ENCODE data around the gene E4F1. TPM values are rescaled to one million over a fixed set of nuclear protein-coding genes. Genes with fewer than 3 reads are reported as not detected.
A peak's percentile ranks its signal among the peaks of the same experiment; 100 is the strongest.

The E4F1 gene
- total and polyA plus RNA-seq, 2 donors from 2014 or later = 13.6 to 26.0 TPM

DNA sequence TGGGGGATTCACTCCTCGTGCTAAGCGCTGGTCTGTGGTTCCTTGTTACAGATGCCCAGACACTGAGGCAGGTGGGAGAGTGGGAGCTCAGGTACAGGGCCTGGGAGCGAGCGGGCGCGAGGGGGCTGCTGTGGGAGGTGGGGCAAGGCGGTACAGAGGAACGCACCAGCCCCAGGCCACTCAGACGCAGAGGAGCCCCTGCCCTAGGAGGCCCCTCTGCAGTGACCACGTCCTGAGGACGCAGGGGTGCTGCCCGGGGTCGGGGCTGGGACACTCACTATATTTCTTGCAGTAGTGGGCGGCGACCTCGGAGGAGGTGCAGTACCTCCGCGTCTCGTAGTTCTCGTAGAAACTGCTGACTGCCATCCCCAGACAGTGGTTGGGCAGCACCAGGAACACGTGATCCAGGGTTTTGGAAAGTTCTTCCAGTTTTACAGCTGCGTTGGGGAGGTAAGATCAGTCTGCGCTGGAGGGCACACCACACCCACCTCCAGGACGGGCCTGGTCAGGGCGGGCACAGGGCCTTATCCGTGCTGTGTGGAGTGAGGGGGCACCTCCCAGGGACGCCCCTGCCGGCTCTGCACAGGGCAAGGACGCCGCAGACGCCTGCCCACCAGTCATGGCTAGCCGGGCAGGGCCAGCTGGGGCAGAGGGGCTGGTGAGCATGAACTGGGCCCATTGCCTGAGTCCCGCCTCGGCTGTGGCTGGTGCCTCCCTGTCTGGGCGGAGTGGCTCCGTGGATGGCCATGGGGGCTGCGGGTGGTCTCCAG is 60.8 kb downstream of the E4F1 start:
- H3K27ac ChIP-seq (ENCODE audit: low read depth in 2 of 2, low read length in 2 of 2) = no peak overlapping the region
- H3K36me3 ChIP-seq (ENCODE audit: control insufficient read depth in 2 of 3, insufficient read depth in 3 of 3, low read length in 3 of 3) = no peaks in the 10 kb centered on the region
- FAIRE-seq (no peak), DNase-seq (no peak)
- no peaks in the 10 kb centered on the region for H3K4me1 ChIP-seq (ENCODE audit: control insufficient read depth in 2 of 3, insufficient read depth in 2 of 3, low read depth in 1 of 3, low read length in 3 of 3)
- intact Hi-C loops (cut with DNase I) = no loop called here
- no peaks in the 10 kb centered on the region for H3K9me3 ChIP-seq (ENCODE audit: control insufficient read depth in 2 of 3, insufficient read depth in 1 of 3, low read length in 3 of 3)
- TF ChIP-seq CTCF (IDR thresholded peaks at IDR 0.05; ENCODE audit: borderline replicate concordance, extremely low read depth, insufficient read depth) = no peak
- H3K9ac ChIP-seq (ENCODE audit: low read length in 3 of 3) = no peak overlapping the region
- H3K27me3 ChIP-seq (ENCODE audit: control insufficient read depth, insufficient read depth, low read length) = no peaks in the 10 kb centered on the region
- H3K4me3 ChIP-seq (ENCODE audit: low read length in 3 of 3) = no peak overlapping the region

- FAIRE-seq (no peak), DNase-seq (peak in 1 of 5 donors; percentile 66)
- no peak overlapping the region for H3K4me3 ChIP-seq (ENCODE audit: low read length in 3 of 3)
- H3K9me3 ChIP-seq (ENCODE audit: control insufficient read depth in 2 of 3, insufficient read depth in 1 of 3, low read length in 3 of 3) = no peaks in the 10 kb centered on the region
- no peaks in the 10 kb centered on the region for H3K27me3 ChIP-seq (ENCODE audit: control insufficient read depth, insufficient read depth, low read length)
- H3K4me1 ChIP-seq (ENCODE audit: control insufficient read depth in 2 of 3, insufficient read depth in 2 of 3, low read depth in 1 of 3, low read length in 3 of 3) = no peaks in the 10 kb centered on the region
- H3K27ac ChIP-seq (ENCODE audit: low read depth in 2 of 2, low read length in 2 of 2) = no peak overlapping the region
- H3K36me3 ChIP-seq (ENCODE audit: control insufficient read depth in 2 of 3, insufficient read depth in 3 of 3, low read length in 3 of 3) = no peaks in the 10 kb centered on the region
- TF ChIP-seq CTCF (IDR thresholded peaks at IDR 0.05; ENCODE audit: borderline replicate concordance, extremely low read depth, insufficient read depth) = no peak
- intact Hi-C loops (cut with DNase I) = no loop called here
- no peak overlapping the region for H3K9ac ChIP-seq (ENCODE audit: low read length in 3 of 3)
Observed at GRCh38 chr16:2284797-2285576, 61.6 kb downstream of the E4F1 start.

Small RNAs within 50 kb of the gene (microRNA-seq; reads per million reads assigned to microRNA genes)
- gene MIR3677 (not detected), gene MIR4717 (not detected)

Other genes with a start within 250 kb of the E4F1 start
- 0.57 TPM for gene NOXO1, start 242.1 kb upstream of the E4F1 start, total RNA-seq
- gene NOXO1, start 242.1 kb upstream of the E4F1 start, polyA plus RNA-seq (ENCODE audit: insufficient read depth, low read depth, low replicate concordance) = 0.58 TPM
- gene GFER, start 239.4 kb upstream of the E4F1 start, total RNA-seq = 25.0 TPM
- gene GFER, start 239.4 kb upstream of the E4F1 start, polyA plus RNA-seq (ENCODE audit: insufficient read depth, low read depth, low replicate concordance) = 45.6 TPM
- gene SYNGR3, start 233.6 kb upstream of the E4F1 start, total RNA-seq = 2.2 TPM
- gene SYNGR3, start 233.6 kb upstream of the E4F1 start, polyA plus RNA-seq (ENCODE audit: insufficient read depth, low read depth, low replicate concordance) = 4.6 TPM
- gene ZNF598, start 213.8 kb upstream of the E4F1 start, total RNA-seq = 34.9 TPM
- gene ZNF598, start 213.8 kb upstream of the E4F1 start, polyA plus RNA-seq (ENCODE audit: insufficient read depth, low read depth, low replicate concordance) = 14.3 TPM
- not detected for gene NPW, start 203.8 kb upstream of the E4F1 start, total RNA-seq
- not detected for gene NPW, start 203.8 kb upstream of the E4F1 start, polyA plus RNA-seq (ENCODE audit: insufficient read depth, low read depth, low replicate concordance)
- 238 TPM for gene NHERF2, start 196.7 kb upstream of the E4F1 start, total RNA-seq
- 405 TPM for gene NHERF2, start 196.7 kb upstream of the E4F1 start, polyA plus RNA-seq (ENCODE audit: insufficient read depth, low read depth, low replicate concordance)
- gene NTHL1, start 175.8 kb upstream of the E4F1 start, total RNA-seq = 15.3 TPM
- 36.0 TPM for gene NTHL1, start 175.8 kb upstream of the E4F1 start, polyA plus RNA-seq (ENCODE audit: insufficient read depth, low read depth, low replicate concordance)
- gene TSC2, start 175.6 kb upstream of the E4F1 start, total RNA-seq = 151 TPM
- gene TSC2, start 175.6 kb upstream of the E4F1 start, polyA plus RNA-seq (ENCODE audit: insufficient read depth, low read depth, low replicate concordance) = 40.0 TPM
- 88.3 TPM for gene PKD1, start 87.7 kb upstream of the E4F1 start, total RNA-seq
- 16.2 TPM for gene PKD1, start 87.7 kb upstream of the E4F1 start, polyA plus RNA-seq (ENCODE audit: insufficient read depth, low read depth, low replicate concordance)
- 1.5 TPM for gene RAB26, start 75.0 kb upstream of the E4F1 start, total RNA-seq
- 3.0 TPM for gene RAB26, start 75.0 kb upstream of the E4F1 start, polyA plus RNA-seq (ENCODE audit: insufficient read depth, low read depth, low replicate concordance)
- 66.8 TPM for gene TRAF7, start 67.8 kb upstream of the E4F1 start, total RNA-seq
- 26.1 TPM for gene TRAF7, start 67.8 kb upstream of the E4F1 start, polyA plus RNA-seq (ENCODE audit: insufficient read depth, low read depth, low replicate concordance)
- 0.66 TPM for gene CASKIN1, start 27.0 kb upstream of the E4F1 start, total RNA-seq
- gene CASKIN1, start 27.0 kb upstream of the E4F1 start, polyA plus RNA-seq (ENCODE audit: insufficient read depth, low read depth, low replicate concordance) = 0.30 TPM
- gene MLST8, start 18.1 kb upstream of the E4F1 start, total RNA-seq = 34.0 TPM
- gene MLST8, start 18.1 kb upstream of the E4F1 start, polyA plus RNA-seq (ENCODE audit: insufficient read depth, low read depth, low replicate concordance) = 63.3 TPM
- gene BRICD5, start 12.7 kb upstream of the E4F1 start, total RNA-seq = 7.2 TPM
- gene BRICD5, start 12.7 kb upstream of the E4F1 start, polyA plus RNA-seq (ENCODE audit: insufficient read depth, low read depth, low replicate concordance) = 8.2 TPM
- gene PGP, start 8.8 kb upstream of the E4F1 start, total RNA-seq = 13.5 TPM
- gene PGP, start 8.8 kb upstream of the E4F1 start, polyA plus RNA-seq (ENCODE audit: insufficient read depth, low read depth, low replicate concordance) = 21.2 TPM
- gene DNASE1L2, start 12.9 kb downstream of the E4F1 start, total RNA-seq = 0.88 TPM
- gene DNASE1L2, start 12.9 kb downstream of the E4F1 start, polyA plus RNA-seq (ENCODE audit: insufficient read depth, low read depth, low replicate concordance) = 0.88 TPM
- 98.1 TPM for gene ECI1, start 28.0 kb downstream of the E4F1 start, total RNA-seq
- 233 TPM for gene ECI1, start 28.0 kb downstream of the E4F1 start, polyA plus RNA-seq (ENCODE audit: insufficient read depth, low read depth, low replicate concordance)
- gene RNPS1, start 44.5 kb downstream of the E4F1 start, total RNA-seq = 134 TPM
- 102 TPM for gene RNPS1, start 44.5 kb downstream of the E4F1 start, polyA plus RNA-seq (ENCODE audit: insufficient read depth, low read depth, low replicate concordance)
- 35.5 TPM for gene ABCA3, start 117.1 kb downstream of the E4F1 start, total RNA-seq
- gene ABCA3, start 117.1 kb downstream of the E4F1 start, polyA plus RNA-seq (ENCODE audit: insufficient read depth, low read depth, low replicate concordance) = 5.5 TPM
- gene CCNF, start 205.9 kb downstream of the E4F1 start, total RNA-seq = 2.9 TPM
- 0.77 TPM for gene CCNF, start 205.9 kb downstream of the E4F1 start, polyA plus RNA-seq (ENCODE audit: insufficient read depth, low read depth, low replicate concordance)
- 1.4 TPM for gene TEDC2, start 236.5 kb downstream of the E4F1 start, total RNA-seq
- 1.7 TPM for gene TEDC2, start 236.5 kb downstream of the E4F1 start, polyA plus RNA-seq (ENCODE audit: insufficient read depth, low read depth, low replicate concordance)
- 0.28 TPM for gene NTN3, start 247.7 kb downstream of the E4F1 start, total RNA-seq
- gene NTN3, start 247.7 kb downstream of the E4F1 start, polyA plus RNA-seq (ENCODE audit: insufficient read depth, low read depth, low replicate concordance) = not detected

Data from kidney (tissue), 14 donors.